ENCODE results near the gene TNFRSF18.

DNA sequence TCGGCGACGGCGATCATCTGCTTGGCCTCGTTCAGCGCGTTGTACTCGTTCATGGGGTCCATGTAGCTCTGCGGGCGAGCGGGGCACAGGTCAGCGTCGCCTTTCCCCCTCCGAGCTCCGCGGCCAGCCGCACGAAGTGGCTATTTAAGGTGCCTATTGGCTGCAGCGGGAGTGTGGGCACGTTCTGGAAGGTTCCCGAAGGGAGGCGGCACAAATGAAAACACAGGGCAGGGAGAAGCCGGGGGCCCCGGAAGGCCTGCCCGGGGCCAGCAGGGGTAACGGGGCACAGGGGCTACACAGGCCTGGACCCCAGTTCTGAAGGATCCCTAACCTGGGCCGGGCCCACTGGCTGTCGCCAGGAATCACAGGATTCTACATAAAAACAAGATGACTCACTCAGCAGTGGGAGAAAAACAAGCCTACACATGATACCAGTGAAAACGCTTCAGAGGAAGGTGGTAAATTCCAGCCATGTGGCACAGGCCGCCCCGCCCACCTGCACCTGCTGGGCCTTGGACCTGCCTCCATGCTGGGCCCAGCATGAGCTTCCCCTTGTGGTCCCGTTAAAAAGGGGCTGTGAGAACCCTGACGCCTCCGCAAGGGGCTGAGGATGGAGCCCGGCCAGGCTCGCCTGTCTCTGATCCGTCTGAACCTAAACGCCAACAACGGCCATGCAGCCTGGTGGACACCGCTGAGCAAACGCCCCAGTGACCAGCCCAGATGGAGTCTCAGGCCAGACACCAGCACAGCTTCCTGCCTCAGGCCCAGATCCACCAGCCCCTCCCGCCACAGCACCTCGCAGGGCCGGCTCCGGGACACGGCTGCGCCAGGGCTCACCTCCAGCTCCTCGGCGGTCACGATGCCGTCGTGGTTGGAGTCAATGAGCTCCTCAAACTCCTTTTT is 11.5 kb upstream of the TNFRSF18 start:
- TF ChIP-seq JUND (IDR thresholded peaks at IDR 0.05), result no peak
- no peak for TF ChIP-seq MAX (IDR thresholded peaks at IDR 0.05)
- no peak for TF ChIP-seq GABPA (IDR thresholded peaks at IDR 0.05 in 1 of 2, conservative IDR thresholded peaks at IDR 0.05 in 1 of 2)
- TF ChIP-seq, protein P1, sequence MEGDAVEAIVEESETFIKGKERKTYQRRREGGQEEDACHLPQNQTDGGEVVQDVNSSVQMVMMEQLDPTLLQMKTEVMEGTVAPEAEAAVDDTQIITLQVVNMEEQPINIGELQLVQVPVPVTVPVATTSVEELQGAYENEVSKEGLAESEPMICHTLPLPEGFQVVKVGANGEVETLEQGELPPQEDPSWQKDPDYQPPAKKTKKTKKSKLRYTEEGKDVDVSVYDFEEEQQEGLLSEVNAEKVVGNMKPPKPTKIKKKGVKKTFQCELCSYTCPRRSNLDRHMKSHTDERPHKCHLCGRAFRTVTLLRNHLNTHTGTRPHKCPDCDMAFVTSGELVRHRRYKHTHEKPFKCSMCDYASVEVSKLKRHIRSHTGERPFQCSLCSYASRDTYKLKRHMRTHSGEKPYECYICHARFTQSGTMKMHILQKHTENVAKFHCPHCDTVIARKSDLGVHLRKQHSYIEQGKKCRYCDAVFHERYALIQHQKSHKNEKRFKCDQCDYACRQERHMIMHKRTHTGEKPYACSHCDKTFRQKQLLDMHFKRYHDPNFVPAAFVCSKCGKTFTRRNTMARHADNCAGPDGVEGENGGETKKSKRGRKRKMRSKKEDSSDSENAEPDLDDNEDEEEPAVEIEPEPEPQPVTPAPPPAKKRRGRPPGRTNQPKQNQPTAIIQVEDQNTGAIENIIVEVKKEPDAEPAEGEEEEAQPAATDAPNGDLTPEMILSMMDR (IDR thresholded peaks at IDR 0.05; ENCODE audit: low read depth, low read length, missing input control), result no peak
- TF ChIP-seq RXRA (IDR thresholded peaks at IDR 0.05), result no peak
- TF ChIP-seq REST (IDR thresholded peaks at IDR 0.05), result no peak
- no peak for TF ChIP-seq TAF1 (conservative IDR thresholded peaks at IDR 0.05)
- no peak for TF ChIP-seq ATF3 (IDR thresholded peaks at IDR 0.05)
- TF ChIP-seq FOXA2 (IDR thresholded peaks at IDR 0.05), result no peak
- TF ChIP-seq SP1 (IDR thresholded peaks at IDR 0.05), result no peak
- no peak for TF ChIP-seq EGR1 (IDR thresholded peaks at IDR 0.05; ENCODE audit: low read depth in 2 of 2)
- TF ChIP-seq, protein P2, sequence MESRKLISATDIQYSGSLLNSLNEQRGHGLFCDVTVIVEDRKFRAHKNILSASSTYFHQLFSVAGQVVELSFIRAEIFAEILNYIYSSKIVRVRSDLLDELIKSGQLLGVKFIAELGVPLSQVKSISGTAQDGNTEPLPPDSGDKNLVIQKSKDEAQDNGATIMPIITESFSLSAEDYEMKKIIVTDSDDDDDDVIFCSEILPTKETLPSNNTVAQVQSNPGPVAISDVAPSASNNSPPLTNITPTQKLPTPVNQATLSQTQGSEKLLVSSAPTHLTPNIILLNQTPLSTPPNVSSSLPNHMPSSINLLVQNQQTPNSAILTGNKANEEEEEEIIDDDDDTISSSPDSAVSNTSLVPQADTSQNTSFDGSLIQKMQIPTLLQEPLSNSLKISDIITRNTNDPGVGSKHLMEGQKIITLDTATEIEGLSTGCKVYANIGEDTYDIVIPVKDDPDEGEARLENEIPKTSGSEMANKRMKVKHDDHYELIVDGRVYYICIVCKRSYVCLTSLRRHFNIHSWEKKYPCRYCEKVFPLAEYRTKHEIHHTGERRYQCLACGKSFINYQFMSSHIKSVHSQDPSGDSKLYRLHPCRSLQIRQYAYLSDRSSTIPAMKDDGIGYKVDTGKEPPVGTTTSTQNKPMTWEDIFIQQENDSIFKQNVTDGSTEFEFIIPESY (IDR thresholded peaks at IDR 0.05), result no peak
- TF ChIP-seq YY1 (IDR thresholded peaks at IDR 0.05), result no peak
